IMR-90 (cell line): ENCODE results near the gene BIRC5. TPM values are rescaled to one million over a fixed set of nuclear protein-coding genes. Genes with fewer than 3 reads are reported as not detected.

Source experiments
- ATAC-seq: fragments of 200-7000 bp; cut with Tn5 transposase; 2 replicates; pipeline ENCODE4 v1.9.1; 2020; ENCODE audit warnings: low read depth, mild to moderate bottlenecking, moderate library complexity
- BruUV-seq: library from RNA; stranded (reverse); fragments of 400-500 nt; replicated peaks from 2 replicates; lab custom pipeline; 2021; lab: Mats Ljungman, UMichigan
- CTCF ChIA-PET: fragments of 300-600 bp; formaldehyde crosslinking; extraction: SDS; loops from one replicate; lab custom pipeline; 2021; ENCODE audit warnings: antibody characterized with exemption; lab: Yijun Ruan, JAX
- POLR2A ChIA-PET: fragments of 300-600 bp; sonication (Branson Sonifier 250); formaldehyde crosslinking; loops from one replicate; lab custom pipeline; 2022; ENCODE audit warnings: antibody characterized with exemption; ENCODE audit not compliant: unreplicated experiment; lab: Charles Lee
- DNase-seq: peaks from one replicate; pipeline ENCODE4 v3.0.0; 2013
- H2AFZ ChIP-seq: replicated peaks from 2 replicates; pipeline ENCODE3; 2013; ENCODE audit warnings: low read length, mild to moderate bottlenecking; ENCODE audit not compliant: poor library complexity
- H2AK5ac ChIP-seq: 2 replicates; pipeline ENCODE4 v1.6.1; 2013; ENCODE audit warnings: low read depth, low read length, inconsistent platforms
- H2AK9ac ChIP-seq: replicated peaks from 2 replicates; pipeline ENCODE3; 2013; ENCODE audit warnings: mild to moderate bottlenecking, low read depth, low read length, moderate library complexity; ENCODE audit not compliant: poor library complexity
- H2BK120ac ChIP-seq: 2 replicates; pipeline ENCODE4 v1.6.1; 2013; ENCODE audit warnings: low read depth, low read length, inconsistent platforms
- H2BK15ac ChIP-seq: 3 replicates; pipeline ENCODE4 v1.6.1; 2013; ENCODE audit warnings: low read depth, low read length, inconsistent platforms
- H2BK20ac ChIP-seq: 2 replicates; pipeline ENCODE4 v1.6.1; 2013; ENCODE audit warnings: low read depth, mild to moderate bottlenecking, inconsistent platforms, low read length, moderate library complexity
- H2BK5ac ChIP-seq: 2 replicates; pipeline ENCODE4 v1.6.1; 2013; ENCODE audit warnings: mild to moderate bottlenecking, low read depth, low read length, inconsistent platforms; ENCODE audit not compliant: poor library complexity, severe bottlenecking
- H3K14ac ChIP-seq: replicated peaks from 2 replicates; pipeline ENCODE4 v1.6.1; 2013; ENCODE audit warnings: low read depth, low read length, inconsistent platforms
- H3K18ac ChIP-seq: 2 replicates; pipeline ENCODE4 v1.6.1; 2013; ENCODE audit warnings: low read depth, low read length, control low read depth
- H3K23ac ChIP-seq: 2 replicates; pipeline ENCODE4 v1.6.1; 2013; ENCODE audit warnings: low read depth, low read length, inconsistent platforms
- H3K27ac ChIP-seq: 2 replicates; pipeline ENCODE4 v1.5.1; 2013; ENCODE audit warnings: mild to moderate bottlenecking, control low read depth, low read length; ENCODE audit not compliant: insufficient read depth
- H3K27me3 ChIP-seq: 2 replicates; pipeline ENCODE4 v1.6.1; 2013; ENCODE audit warnings: low read length; ENCODE audit not compliant: control insufficient read depth, insufficient read depth
- H3K36me3 ChIP-seq: 2 replicates; pipeline ENCODE4 v1.6.1; 2013; ENCODE audit warnings: low read length, mixed read lengths; ENCODE audit not compliant: control insufficient read depth, insufficient read depth
- H3K4ac ChIP-seq: 2 replicates; pipeline ENCODE4 v1.6.1; 2013; ENCODE audit warnings: low read depth, low read length, inconsistent platforms
- H3K4me1 ChIP-seq: 2 replicates; pipeline ENCODE4 v1.6.1; 2013; ENCODE audit warnings: low read length, mixed read lengths; ENCODE audit not compliant: control insufficient read depth, insufficient read depth
- H3K4me2 ChIP-seq: 2 replicates; pipeline ENCODE4 v1.6.1; 2013; ENCODE audit warnings: low read depth, mild to moderate bottlenecking, control low read depth, low read length, moderate library complexity
- H3K4me3 ChIP-seq: 2 replicates; pipeline ENCODE4 v1.5.1; 2013; ENCODE audit warnings: low read depth, mild to moderate bottlenecking, control low read depth, low read length, moderate library complexity; ENCODE audit not compliant: insufficient read depth
- H3K56ac ChIP-seq: 2 replicates; pipeline ENCODE4 v1.6.1; 2013; ENCODE audit warnings: low read length, inconsistent platforms; ENCODE audit not compliant: insufficient read depth; ENCODE audit errors: extremely low read depth
- H3K79me1 ChIP-seq, 2 experiments: 2 replicates each; pipeline ENCODE4 v1.6.1; 2013; ENCODE audit warnings: low read length in 2 of 2, inconsistent platforms in 1 of 2, low read depth in 1 of 2
- H3K9ac ChIP-seq: 2 replicates; pipeline ENCODE4 v1.6.1; 2013; ENCODE audit warnings: low read depth, low read length, control low read depth
- H3K9me1 ChIP-seq: 2 replicates; pipeline ENCODE4 v1.6.1; 2013; ENCODE audit warnings: low read length, inconsistent platforms; ENCODE audit not compliant: insufficient read depth
- H3K9me3 ChIP-seq: 2 replicates; pipeline ENCODE4 v1.6.1; 2013; ENCODE audit warnings: low read length; ENCODE audit not compliant: control insufficient read depth, insufficient read depth
- H4K20me1 ChIP-seq: 2 replicates; pipeline ENCODE4 v1.6.1; 2013; ENCODE audit warnings: low read length, inconsistent platforms; ENCODE audit not compliant: insufficient read depth
- H4K5ac ChIP-seq: 2 replicates; pipeline ENCODE4 v1.6.1; 2013; ENCODE audit warnings: mild to moderate bottlenecking, low read depth, low read length, control low read depth
- H4K8ac ChIP-seq, 2 experiments: 2 replicates each; pipeline ENCODE4 v1.6.1; 2013; ENCODE audit warnings: low read depth in 2 of 2, low read length in 2 of 2, control low read depth in 1 of 2, inconsistent platforms in 1 of 2
- H4K91ac ChIP-seq: 2 replicates; pipeline ENCODE4 v1.6.1; 2013; ENCODE audit warnings: low read depth, low read length, inconsistent platforms; ENCODE audit not compliant: insufficient read depth
- BHLHE40 ChIP-seq: fragments of 150-350 bp; IDR thresholded peaks from 2 replicates; pipeline ENCODE4 v1.6.1; 2016; ENCODE audit warnings: mild to moderate bottlenecking, low read depth, low read length
- CHD1 ChIP-seq: IDR thresholded peaks from 2 replicates; pipeline ENCODE4 v1.6.1; 2012; ENCODE audit warnings: low read depth, low read length, improper control_type of control experiment
- RAD21 ChIP-seq: IDR thresholded peaks from 2 replicates; pipeline ENCODE4 v1.6.1; 2012; ENCODE audit warnings: low read length, improper control_type of control experiment
- RCOR1 ChIP-seq: IDR thresholded peaks from 2 replicates; pipeline ENCODE4 v1.6.1; 2012; ENCODE audit warnings: mild to moderate bottlenecking, low read length, improper control_type of control experiment; ENCODE audit not compliant: insufficient replicate concordance
- SMC3 ChIP-seq: fragments of 150-350 bp; IDR thresholded peaks from 2 replicates; pipeline ENCODE4 v1.6.1; 2016; ENCODE audit warnings: low read depth, mild to moderate bottlenecking, antibody characterized with exemption, low read length, moderate library complexity
- USF2 ChIP-seq: fragments of 150-350 bp; IDR thresholded peaks from 2 replicates; pipeline ENCODE4 v1.6.1; 2017; ENCODE audit warnings: mild to moderate bottlenecking, antibody characterized with exemption, low read length, low read depth
- WGBS, 2 experiments: methylation state at CpG; one replicate each; pipeline versions ENCODE4 v1.1.5 to v1.1.7; 2013; ENCODE audit warnings: missing lambda C conversion rate in 2 of 2; ENCODE audit not compliant: insufficient read length in 1 of 2; ENCODE audit errors: extremely low coverage in 2 of 2; 5-methylcytosine and 5-hydroxymethylcytosine counted together
- dilution Hi-C: fragments of 300-500 bp; cut with HindIII; formaldehyde crosslinking; loops from one replicate; pipeline ENCODE4 v1.14.3; 2018; ENCODE audit warnings: low sequenced_read_pairs; ENCODE audit not compliant: unreplicated experiment
- in situ Hi-C: fragments of 300-500 bp; cut with MboI; formaldehyde crosslinking; loops from 3 replicates; pipeline ENCODE4 v1.14.3; 2019; ENCODE audit warnings: low sequenced_read_pairs, inconsistent platforms, mixed read lengths
- intact Hi-C: fragments of 100-400 bp; cut with micrococcal nuclease; formaldehyde crosslinking; loops from 2 replicates; pipeline ENCODE4 v1.10.0; 2022
- polyA plus RNA-seq, 3 experiments: library from polyadenylated mRNA; depleted of rRNA; stranded (reverse); fragments of >200 nt; gene quantifications; 2 replicates each; pipeline ENCODE4 v1.2.3, GENCODE V29; 2012; ENCODE audit warnings: low replicate concordance in 1 of 3
- total RNA-seq: library from RNA; depleted of rRNA; stranded (reverse); fragments of >200 nt; gene quantifications from 2 replicates; pipeline ENCODE4 v1.2.3, GENCODE V29; 2012
- TF ChIP-seq, protein P1 (sequence below): fragments of 150-350 bp; IDR thresholded peaks from 2 replicates; pipeline ENCODE4 v1.6.1; 2016; ENCODE audit warnings: low read depth, mild to moderate bottlenecking, low read length, moderate library complexity, borderline replicate concordance

BIRC5 gene
- total and polyA plus RNA-seq, 2 of the 4 experiments (the other 2 are of a cell fraction): 16.6 to 52.7 TPM

DNA sequence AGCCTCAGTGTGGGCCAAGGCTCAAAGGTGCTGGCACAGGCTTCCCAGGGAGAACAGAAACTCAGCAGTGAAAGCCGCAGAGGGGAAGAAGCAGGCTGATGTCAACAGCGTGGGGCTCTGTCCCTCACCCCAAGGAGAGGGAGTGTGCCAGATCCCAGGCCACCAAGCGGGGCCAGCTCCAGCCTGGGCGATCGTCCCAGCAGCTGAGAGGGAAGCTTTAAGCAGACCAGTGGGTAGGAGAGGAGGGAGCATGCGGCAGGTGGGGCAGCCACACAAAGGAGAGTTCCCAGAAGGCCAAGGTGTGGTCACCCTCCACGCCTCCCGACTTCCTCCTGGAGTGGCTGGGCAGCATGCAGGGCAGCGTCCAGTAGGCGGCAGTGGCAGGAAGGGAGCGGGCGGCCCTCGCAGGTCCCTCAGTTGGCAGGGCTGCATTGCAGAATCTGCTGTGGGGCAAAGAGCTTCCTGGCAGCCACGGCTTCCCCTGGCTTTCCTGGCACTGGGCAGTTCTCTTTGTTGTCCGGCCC lies 39.6 kb upstream of the BIRC5 start:
- H3K23ac ChIP-seq: no peak overlapping the region
- no peak overlapping the region for H2AK5ac ChIP-seq
- no peak overlapping the region for H2AFZ ChIP-seq
- ATAC-seq (no peak), DNase-seq (no peak)
- no peaks in the 10 kb centered on the region for H3K9me3 ChIP-seq
- WGBS, 2 experiments: 92% methylated on average over 6 of the region's 15 CpGs; no CpG with 5 or more reads in 1 of the 2 experiments
- peaks cover 8% of the 10 kb centered on the region; the same call in 1 of the 2 replicates for H3K9me1 ChIP-seq
- no peak overlapping the region for H3K9ac ChIP-seq
- no peak overlapping the region for H2BK5ac ChIP-seq
- no peaks in the 10 kb centered on the region; the same call in 1 of the 2 replicates for H3K36me3 ChIP-seq
- dilution Hi-C loops: no loop called here
- ChIA-PET POLR2A (no interaction called here), CTCF (no interaction called here)
- no peaks in the 10 kb centered on the region for H3K27me3 ChIP-seq
- H3K14ac ChIP-seq: no peak overlapping the region
- no peak overlapping the region for H2BK15ac ChIP-seq
- H4K20me1 ChIP-seq: peaks cover 6% of the 10 kb centered on the region; the same call in 1 of the 2 replicates
- H3K18ac ChIP-seq: no peak overlapping the region
- H2BK20ac ChIP-seq: no peak overlapping the region
- intact Hi-C loops: no loop called here
- no peak overlapping the region for H4K91ac ChIP-seq
- in situ Hi-C loops: no loop called here
- no peak overlapping the region for H4K8ac ChIP-seq
- no peak overlapping the region for H3K56ac ChIP-seq
- BruUV-seq: no TSS peak
- H3K27ac ChIP-seq: no peak overlapping the region
- H2AK9ac ChIP-seq: no peak overlapping the region
- H3K79me1 ChIP-seq: peaks cover 3 to 36% of the 10 kb centered on the region in 2 experiments; a peak in 2 of 4 replicates
- peaks cover 13% of the 10 kb centered on the region for H3K4me1 ChIP-seq
- H4K5ac ChIP-seq: no peak overlapping the region
- no peak overlapping the region for H3K4ac ChIP-seq
- no peak overlapping the region for H2BK120ac ChIP-seq
- no peak overlapping the region for H3K4me2 ChIP-seq
- TF ChIP-seq BHLHE40 (no peak), RCOR1 (no peak), USF2 (no peak), SMC3 (no peak), CHD1 (no peak), RAD21 (no peak)
- TF ChIP-seq, protein P1, sequence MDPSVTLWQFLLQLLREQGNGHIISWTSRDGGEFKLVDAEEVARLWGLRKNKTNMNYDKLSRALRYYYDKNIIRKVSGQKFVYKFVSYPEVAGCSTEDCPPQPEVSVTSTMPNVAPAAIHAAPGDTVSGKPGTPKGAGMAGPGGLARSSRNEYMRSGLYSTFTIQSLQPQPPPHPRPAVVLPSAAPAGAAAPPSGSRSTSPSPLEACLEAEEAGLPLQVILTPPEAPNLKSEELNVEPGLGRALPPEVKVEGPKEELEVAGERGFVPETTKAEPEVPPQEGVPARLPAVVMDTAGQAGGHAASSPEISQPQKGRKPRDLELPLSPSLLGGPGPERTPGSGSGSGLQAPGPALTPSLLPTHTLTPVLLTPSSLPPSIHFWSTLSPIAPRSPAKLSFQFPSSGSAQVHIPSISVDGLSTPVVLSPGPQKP: no peak
- no peak overlapping the region for H3K4me3 ChIP-seq
